NCI-H1930 (cell line): Measurements from ENCODE around the gene DUT.
"Not testable (repeated sequence)": the region's sequence is repeated elsewhere in the genome, so short reads cannot be mapped to it uniquely, and the experiment has no call there.

Experiments
- DNase-seq, 2 experiments: peaks; one replicate each; lab custom pipeline; 2025; lab: John Stamatoyannopoulos, UW

Gene DUT

DNA sequence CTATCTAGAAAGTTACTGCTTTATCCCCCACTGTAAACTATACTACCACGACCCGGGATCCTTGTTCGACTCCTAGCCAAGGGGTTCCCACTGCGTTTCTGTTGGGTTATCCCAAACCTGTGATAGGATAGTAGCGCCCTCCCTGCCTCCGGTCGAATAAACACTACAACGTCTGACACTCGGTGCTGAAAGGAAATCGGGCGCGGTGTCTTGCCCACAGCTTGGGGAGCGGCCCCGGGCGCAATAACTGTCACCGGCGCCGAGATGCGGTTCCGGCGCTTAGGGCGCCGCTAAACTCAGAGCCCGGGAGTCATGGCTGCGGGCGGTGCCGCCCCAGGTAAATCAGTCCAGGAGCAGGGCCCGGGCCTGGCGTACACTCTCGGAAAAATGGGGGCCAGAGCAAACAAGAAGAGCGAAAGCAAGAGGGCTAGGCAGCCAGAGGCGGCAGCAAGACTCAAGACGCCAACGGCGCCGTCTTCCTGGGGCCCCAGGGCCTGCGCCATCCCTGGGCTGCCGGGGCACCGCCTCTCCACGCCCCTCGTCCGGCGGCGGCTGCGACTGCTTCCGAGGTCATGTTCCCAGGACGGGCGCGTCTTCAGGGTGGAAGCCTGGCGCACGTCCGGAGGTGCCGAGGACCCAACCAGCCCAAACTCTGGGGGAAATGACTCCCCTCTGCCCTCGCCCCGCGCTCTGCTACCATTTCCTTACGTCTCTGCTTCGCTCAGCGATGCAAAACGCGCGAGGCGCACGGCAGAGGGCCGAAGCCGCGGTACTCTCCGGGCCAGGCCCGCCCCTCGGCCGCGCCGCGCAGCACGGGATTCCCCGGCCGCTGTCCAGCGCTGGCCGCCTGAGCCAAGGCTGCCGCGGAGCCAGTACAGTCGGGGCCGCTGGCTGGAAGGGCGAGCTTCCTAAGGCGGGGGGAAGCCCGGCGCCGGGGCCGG lies at the start of gene DUT:
TSS of gene DUT (plus strand) at position 575 of the 941 bp plus-strand sequence. CDS start at position 662, 87 bp downstream.
- peak in 1 of 2 experiments; percentile 41 for DNase-seq

DNA sequence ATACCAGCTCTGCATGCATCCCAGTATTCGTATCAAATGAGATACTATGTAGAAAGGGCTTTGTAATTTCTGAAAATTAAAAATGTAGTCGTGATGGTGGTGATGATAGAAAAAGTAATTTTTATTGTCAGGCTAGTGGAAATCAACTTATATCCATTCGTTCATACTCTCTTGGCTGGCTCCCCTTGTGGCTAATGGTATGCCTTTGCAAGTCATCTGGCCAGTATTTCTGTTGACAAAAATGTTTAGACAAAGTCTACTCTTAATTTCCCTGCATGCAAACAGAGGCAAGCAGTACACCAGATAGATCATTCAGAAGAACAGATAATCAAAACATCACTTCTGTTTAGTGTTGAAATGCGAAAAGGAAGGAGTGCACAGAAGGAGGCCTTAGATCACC lies 49.6 kb upstream of the DUT start:
- DNase-seq = no peak

DNA sequence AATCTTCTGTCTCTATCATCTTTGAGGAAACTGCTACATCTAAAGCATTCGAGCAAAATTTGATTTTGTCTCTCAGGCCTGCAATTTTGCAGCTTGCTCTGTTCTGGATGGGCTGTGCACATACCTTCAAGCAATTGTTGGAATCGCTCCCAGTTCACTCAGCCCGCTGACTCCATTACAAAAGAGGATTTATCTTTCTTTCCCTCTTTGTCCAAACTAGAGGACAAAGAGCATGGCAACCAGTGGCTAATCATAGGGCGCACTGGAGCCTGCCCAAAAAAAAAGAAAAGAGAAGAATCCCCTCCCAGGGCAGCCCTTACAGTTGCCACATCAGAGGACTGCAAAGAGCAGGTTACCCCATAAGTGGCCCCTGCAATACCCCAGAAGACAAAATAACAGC lies 49.0 kb upstream of the DUT start:
- no peak for DNase-seq

DNA sequence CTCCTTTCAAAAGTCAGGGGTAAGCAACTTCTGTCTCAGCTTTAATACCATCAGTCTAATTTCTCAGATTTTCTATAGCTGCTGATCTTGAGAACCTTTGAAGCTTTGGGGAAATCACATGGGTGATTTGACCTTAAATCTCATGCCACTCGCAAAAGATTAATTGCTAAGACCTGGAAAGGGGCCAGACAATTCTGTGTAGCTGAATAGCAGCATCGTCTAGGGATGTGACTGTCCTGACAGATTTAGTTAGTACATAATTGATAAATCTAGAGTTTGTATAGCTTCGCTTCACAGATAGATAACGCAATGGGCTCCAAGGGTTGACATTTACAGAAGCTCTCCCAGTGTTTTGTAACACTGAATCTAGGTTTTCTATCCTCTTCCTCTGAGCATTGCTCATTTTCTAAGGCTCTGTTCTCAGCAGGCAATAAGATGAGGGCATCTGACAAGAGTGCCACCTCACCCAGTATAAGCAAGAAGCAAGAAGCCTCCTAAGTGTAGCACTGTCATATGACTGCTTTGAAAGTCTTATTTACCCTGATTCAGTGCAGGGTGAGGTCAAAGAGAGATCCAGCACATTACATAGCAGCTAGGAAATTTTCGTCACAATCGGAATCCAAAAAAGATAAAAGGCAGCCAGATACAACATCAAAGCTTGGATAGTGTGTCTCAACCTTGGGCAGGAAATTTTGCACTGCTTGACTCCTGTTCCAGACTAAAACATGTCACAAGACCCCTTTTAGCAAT lies 47.7 kb upstream of the DUT start:
- DNase-seq = no peak

DNA sequence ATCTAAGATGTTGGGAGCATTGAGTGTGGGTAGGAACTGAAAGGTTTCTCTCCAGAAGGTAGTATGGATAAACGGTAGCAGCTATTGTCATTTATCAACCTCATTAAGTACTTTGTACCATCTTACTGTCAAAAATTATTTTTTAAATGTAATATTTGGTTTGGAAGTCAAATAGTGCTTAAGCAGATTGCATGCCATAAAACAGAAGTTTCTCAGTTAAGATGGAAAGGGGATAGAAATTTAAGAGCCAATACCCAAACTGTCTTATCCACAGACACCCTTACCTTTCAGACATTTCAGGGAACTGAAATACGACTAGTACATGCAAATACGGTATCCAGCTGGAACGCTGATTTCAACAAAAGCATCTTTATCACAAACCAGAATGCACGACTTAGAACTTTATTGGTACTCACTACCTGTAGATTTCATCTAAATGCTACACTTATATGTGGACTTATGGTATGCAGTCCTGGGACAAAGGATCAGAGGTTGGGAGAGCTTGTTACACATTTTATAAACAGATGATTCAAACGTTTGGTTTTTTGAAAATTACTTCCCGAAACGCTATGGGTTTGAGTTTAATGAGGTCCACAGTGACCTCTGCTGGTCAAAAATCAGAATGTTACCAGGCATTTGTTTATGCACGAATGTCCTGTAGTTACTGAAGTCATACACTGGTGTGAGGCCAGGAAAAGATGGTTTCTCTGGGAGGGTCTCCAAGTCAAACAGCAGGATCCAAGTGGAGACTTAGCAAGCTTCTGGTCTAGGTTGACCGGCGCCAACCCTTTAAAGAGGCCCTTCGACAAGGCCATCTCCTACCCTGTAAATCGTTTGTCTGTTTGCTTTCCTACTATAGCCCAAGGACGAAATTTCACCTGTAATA lies 45.7 kb upstream of the DUT start:
- peak; percentile 20 to 44 for DNase-seq

DNA sequence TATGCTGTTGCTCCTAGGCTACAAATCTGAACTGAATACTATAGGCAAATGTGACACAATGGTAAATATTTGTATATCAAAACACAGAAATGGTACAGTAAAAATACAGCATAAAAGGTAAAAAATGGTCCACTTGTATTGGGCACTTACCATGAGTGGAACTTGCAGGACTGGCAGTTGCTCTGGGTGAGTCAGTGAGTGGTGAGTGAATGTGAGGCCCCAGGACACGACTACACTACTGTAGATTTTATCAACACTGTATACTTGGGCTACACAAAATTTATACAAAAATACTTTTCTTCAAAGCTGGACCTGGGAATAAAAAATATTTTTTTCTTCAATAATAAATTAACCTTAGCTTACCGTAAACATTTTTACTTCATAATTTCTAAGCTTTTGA lies 41.6 kb upstream of the DUT start:
- DNase-seq = no peak

DNA sequence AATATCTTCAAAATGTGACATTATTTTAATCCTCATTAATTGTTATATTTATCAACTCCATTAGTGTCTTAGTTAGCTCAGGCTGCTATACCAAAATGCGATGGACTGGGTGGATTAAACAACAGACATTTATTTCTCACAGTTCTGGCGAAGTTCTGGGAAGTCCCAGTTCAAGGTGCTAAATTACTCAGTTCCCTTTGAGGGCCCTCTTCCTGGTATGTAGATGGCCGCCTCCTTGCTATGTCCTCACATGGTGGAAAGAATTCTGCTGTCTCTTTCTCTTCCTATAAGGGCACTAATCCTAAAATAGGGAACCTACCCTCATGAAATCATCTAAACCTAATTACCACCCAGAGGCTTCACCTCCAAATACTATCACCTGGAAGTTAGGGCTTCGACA lies 38.8 kb upstream of the DUT start:
- no peak for DNase-seq

DNA sequence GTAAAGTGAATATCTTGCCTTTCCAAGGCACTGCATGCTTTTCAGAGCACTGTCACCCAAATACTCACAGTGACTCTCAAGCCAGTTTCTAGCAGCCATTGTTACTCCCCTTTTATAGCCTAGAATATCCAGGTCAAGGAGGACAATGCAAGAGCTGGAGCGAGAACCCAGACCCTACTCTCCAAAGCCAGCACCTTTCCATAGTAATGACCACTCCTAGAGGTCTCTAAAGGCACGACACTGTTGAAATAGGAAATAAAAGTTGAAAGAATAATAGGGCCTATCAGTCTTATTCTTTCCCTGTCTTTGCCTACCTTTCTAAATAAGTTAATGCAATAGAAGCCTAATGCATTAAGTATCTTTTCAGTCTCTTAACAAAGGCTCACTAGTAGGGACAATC lies 33.6 kb upstream of the DUT start:
- no peak for DNase-seq

DNA sequence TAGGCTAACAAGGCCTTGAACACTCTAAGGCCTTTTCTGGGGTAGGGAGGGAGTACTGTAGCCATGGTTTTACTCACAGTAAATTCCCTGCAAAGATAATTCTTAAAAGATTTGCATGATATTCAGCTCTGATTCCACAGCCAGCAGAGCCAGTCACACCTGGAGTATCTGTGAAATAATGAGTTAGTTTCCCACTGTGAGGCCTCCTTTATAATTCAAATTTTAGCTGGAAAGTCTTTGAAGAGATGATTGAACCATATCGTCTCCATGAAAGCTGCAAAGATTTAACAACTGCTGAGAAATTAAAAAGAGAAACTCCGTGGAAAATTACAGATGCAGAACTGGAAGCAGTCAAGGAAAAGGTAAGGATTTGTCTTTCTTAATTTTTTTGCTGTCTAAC lies 32.3 kb upstream of the DUT start:
- no peak for DNase-seq

DNA sequence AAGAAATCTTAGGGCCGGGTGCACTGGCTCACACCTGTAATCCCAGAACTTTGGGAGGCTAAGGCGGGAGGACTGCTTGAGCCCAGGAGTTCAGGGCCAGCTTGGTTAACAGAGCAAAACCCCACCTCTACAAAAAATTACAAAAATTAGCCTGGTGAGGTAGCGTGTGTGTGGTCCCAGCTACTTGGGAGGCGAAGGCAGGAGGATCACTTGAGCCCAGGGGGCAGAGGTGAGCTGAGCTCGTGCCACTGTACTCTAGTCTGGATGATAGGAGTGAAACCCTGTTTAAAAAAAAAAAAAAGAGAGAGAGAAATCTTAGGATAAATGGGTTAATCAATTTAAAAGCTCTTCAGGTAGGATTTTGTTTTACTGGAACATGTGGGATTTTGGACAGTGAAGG lies 31.2 kb upstream of the DUT start:
- DNase-seq = no peak

DNA sequence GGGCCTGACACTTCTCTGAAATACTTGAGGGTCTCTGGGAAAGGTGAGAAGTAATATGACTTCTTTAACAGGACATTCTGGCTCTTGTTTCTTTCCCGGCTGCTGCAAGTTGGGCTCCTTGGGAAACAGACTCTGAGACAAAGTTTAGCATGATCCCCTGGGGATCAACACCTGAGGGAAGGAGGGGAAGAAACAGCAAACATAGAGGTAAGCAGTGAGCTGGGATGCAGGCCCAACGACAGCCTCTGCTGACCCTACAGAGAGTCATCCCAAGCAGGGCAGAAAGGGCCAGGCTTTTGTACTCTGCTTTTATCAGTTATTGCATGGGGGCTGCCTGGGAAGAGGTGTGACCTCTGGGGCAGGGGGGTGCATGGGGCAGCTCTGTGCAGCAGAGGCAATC lies 26.8 kb upstream of the DUT start:
- no peak for DNase-seq

DNA sequence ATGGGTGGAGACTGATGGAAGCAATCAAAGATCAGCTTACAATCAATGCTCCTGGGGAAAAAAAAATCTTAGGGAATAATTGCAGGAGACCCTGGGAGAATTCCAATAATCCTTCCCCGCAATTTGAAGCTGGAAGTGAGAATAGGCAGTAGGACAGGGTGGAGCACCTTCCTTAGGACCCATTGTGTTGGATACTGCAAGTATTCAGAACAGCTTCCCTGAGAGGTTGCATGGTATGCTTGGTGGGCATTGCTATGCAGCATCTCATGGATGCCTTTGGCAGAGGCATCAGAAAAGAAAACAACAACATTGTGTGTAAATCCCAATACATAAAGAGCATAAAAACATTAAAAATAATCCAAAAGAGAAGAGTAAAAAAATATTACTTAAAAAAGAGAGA lies 24.6 kb upstream of the DUT start:
- DNase-seq = no peak

DNA sequence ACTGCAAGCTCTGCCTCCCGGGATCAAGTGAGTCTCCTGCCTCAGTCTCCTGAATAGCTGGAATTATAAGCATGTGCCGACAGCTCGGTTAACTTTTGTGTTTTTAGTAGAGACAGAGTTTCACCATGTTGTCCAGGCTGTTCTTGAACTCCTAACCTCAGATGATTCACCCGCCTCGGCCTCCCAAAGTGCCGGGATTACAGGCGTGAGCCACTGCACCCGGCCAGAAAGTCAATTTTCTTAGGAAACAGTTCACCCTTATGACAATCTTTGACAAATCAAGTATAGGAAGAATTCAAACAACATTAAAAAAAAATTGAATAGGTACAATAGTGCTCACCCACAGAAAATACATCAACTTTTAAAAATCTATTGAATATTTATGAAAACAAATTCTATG lies 23.6 kb upstream of the DUT start:
- no peak for DNase-seq

DNA sequence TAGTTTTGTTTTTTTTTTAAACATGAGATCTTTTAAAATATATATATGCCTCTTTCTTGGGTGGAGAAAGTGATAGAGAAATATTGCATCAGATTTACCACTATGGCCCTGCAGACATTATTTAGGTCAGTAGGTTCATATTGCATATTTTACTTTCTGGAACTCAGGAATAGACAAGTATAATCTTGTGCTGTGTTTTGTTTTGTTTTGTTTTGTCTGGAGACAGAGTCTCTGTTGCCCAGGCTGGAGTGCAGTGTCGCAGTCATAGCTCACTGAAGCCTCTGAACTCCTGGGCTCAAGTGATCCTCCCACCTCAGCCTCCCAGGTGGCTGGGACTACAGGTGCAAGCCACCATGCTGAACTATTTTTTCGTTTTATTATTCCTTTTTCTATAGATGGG lies 21.5 kb upstream of the DUT start:
- DNase-seq = no peak

DNA sequence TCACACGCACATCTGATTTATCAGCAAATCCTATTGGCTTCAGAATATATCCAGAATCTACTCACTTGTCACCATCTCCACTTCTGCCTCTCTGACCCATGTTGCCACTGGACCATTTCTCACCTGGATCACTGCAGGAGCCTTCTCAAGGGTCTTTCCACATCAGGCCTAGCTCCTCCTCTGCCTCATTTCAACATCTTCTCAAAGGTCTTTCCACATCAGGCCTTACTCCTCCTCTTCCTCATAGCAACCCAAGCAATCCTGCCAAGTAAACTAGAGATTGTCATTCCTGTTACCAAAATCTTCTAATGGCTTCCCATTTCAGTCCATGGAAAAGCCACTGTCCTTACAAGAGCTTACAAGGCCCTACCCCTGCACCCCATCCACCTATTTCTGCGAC lies 18.0 kb upstream of the DUT start:
- DNase-seq = no peak

DNA sequence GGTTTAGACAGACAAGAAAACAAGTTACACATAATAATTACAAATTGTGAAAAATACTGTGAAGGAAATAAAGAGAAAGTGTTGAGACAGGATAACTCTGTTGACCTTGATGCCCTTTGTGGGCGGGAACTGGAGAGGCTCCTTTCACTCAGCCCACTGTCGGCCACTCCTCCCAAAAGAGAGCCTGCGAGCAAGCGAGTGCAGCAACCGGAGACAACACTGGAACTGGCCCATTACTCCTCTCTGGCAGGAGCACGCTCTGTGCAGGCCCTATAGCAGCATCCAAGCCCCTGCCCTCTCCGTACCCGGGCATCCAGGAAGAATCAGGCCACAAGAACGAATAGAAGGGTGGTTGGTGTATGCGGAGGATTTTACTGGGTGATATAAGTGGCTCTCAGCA lies 16.2 kb upstream of the DUT start:
- no peak for DNase-seq

DNA sequence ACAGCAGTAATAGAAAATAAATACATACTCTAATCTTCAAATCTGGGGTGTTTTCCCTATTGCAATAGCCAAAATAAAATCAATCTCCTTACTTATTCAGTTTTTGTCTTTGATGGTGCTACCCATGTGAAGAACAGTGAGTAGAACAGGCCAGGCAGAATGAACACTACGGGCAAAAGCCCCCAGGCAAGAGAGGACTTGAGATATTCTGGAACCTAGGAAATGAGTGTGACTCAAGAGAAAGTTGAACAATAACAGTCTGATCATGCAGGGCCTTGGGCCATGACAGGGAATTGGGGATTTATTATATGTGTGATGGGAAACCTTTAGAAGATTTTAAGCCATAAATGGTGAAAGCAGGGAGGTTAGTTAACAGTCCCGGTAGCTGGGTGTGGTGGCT lies 14.0 kb upstream of the DUT start:
- no peak for DNase-seq

DNA sequence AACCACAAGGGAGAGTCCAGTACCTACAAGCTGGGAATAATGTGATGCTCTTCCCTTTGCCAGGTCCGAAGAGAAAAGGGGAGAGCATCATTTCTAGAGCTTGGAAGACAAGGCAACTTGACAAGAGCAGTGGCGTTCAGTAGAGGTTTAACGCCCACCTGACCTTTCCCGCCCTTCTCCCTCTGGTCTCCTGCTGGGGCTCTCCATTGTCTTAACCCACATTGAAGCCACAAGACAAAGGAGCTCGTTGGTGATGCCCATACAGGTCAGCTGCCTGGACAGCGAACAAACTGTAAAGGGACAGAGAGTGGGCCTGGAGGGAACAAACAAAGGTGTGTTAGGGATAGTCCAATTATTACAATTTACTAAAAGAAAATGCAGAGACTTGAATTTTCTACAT lies 13.1 kb upstream of the DUT start:
- DNase-seq = no peak

DNA sequence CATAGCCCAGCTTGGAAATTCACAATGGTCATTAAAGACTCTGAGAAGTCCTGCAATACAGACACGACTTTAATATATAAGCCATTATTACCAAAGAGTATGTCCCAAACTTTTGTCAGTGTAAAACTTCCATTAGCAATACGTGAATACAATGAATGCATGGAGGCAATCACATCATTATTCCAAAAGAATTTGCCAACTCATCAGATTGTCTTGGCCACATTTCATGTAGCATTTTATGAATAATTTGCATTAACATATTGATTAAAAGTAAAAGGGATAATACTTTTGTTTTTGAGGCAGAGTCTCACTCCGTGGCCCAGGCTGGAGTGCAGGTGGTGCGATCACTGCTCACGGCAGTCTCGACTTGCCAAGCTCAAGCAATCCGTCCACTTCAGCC lies 7.9 kb upstream of the DUT start:
- no peak for DNase-seq

DNA sequence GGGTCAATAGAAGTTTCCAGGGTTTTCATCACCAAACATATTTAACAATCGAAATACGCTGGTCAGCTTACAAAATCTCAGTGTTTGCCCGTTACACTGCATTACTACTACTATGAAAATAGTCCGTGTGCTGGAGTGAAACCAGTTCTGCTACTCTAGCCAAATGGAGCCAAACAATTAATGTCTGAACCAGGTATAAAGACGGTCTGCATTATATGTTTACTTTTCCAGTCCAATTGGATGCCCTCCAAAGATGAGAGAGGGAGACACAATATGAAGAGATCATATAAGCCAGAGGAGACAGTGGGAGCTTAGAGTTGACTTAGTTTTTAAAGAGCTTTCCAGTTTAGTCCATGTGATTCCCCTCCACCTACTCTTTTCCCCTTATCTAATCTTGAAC lies 6.3 kb upstream of the DUT start:
- peak in 1 of 2 experiments; percentile 5 for DNase-seq

DNA sequence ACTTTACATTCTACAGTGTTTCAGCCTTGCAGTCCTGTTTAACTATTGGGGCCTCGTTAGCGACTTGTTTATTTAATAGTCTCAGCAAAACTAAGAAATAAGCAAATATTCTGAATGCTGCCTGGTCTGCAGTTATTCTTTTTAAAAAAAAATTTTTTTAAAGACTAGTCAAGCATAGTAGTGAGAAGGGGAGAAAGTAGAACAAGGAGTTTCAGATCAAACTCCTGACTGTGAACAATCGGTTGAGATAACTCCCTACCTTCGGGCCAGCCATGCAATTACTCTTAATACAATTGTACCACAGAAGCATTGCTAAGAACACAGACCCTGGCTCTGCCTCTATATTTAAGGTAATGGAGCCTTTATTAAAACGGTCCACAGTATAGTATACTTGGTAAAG lies 5.8 kb upstream of the DUT start:
- DNase-seq = no peak

DNA sequence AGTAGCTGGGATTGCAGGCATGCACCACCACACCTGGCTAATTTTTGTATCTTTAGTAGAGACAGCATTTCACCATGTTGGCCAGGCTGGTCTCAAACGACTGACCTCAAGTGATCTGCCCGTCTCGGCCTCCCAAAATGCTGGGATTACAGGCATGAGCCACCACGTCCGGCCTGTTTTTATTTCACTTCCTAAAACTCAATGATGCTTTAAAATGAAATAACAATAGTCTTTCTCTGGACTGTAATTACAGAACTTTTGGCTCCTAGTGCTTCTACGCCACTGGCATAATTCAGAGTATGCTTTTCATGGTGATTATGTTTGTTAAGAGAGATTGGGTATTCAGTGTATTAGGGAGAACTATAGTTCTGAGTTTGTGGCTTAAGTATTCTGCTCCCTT lies 5.0 kb upstream of the DUT start:
- not testable (repeated sequence) for DNase-seq
